ELF-1 (cell line): ENCODE data around the gene SENP6.
"Not testable (repeated sequence)": the region's sequence is repeated elsewhere in the genome, so short reads cannot be mapped to it uniquely, and the experiment has no call there.

Experiments
- DNase-seq: peaks from one replicate; pipeline ENCODE4 v3.0.0-alpha.2; 2016; ENCODE audit warnings: low read depth, low spot score

SENP6 gene

DNA sequence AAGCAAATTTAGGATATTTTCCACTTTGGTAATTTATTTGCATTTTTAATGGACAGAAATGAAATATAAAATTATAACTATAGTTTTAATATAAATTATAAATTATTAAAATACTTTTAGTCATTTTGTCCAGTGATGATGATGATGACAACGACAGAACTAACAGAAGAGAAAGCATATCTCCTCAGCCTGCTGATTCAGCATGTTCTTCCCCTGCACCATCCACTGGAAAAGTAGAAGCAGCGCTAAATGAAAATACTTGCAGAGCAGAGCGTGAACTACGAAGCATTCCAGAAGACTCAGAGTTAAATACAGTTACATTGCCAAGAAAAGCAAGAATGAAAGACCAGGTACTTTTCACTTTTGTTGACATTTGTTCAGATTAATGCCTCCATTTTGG, 64.9 kb downstream of the SENP6 start:
- no peak for DNase-seq

DNA sequence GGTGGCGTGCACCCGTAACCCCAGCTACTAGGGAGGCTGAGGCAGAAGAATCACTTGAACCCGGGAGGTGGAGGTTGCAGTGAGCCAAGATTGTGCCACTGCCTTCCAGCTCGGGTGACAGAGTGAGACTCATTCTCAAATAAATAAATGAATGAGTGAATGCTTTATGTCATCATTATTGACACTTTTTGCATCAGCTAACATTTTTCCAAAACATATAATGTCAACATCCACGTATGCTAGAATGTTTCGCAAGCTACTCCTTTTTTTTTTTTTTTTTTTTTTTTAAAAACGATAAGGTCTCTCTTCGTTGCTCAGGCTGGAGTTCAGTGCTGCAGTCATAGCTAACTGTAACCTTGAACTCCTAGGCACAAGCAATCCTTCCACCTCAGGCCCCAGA, 72.2 kb downstream of the SENP6 start:
- no peak for DNase-seq

DNA sequence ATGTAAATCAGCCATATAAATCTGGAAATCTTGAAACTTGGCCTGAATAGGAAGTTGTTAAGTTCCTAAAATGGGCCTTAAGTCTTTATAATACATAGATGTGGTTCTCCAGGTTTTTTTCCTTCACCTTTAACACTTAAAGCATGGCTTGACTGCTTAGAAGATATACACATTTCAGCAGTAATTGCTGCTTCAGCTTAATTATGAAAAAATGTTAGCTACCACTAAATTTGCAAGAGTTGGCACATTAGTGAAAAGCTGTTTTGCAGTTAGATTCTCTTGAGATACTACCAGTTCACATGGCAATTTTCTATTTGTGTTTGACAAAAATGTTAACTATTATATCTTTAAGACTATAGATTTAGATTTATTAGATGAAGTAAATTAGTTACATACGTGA, 74.7 kb downstream of the SENP6 start:
- no peak for DNase-seq

DNA sequence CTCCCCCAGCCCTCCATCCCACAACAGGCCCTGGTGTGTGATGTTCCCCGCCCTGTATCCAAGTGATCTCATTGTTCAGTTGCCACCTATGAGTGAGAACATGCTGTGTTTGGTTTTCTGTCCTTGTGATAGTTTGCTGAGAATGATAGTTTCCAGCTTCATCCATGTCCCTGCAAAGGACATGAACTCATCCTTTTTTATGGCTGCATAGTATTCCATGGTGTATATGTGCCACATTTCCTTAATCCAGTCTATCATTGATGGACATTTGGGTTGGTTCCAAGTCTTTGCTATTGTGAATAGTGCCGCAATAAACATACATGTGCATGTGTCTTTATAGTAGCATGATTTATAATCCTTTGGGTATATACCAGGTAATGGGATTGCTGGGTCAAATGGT, 80.9 kb downstream of the SENP6 start:
- not testable (repeated sequence) for DNase-seq

DNA sequence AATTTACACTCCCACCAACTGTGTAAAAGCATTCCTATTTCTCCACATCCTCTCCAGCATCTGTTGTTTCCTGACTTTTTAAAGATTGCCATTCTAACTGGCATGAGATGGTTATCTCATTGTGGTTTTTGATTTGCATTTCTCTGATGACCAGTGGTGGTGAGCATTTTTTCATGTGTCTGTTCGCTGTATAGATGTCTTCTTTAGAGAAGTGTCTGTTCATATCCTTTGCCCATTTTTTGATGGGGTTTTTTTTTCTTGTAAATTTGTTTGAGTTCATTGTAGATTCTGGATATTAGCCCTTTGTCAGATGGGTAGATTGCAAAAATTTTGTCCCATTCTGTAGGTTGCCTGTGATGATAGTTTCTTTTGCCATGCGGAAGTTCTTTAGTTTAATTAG, 81.3 kb downstream of the SENP6 start:
- not testable (repeated sequence) for DNase-seq

DNA sequence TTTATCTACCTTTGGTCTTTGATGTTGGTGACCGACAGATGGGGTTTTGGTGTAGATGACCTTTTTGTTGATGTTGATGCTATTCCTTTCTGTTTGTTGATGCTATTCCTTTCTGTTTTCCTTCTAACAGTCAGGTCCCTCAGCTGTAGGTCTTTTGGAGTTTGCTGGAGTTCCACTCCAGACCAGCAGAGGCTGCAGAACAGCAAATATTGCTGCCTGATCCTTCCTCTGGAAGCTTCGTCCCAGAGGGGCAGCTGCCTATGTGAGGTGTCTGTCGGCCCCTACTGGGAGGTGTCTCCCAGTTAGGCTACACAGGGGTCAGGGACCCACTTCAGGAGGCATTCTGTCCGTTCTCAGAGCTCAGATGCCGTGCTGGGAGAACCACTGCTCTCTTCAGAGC, 85.9 kb downstream of the SENP6 start:
- DNase-seq, result peak; percentile 29

DNA sequence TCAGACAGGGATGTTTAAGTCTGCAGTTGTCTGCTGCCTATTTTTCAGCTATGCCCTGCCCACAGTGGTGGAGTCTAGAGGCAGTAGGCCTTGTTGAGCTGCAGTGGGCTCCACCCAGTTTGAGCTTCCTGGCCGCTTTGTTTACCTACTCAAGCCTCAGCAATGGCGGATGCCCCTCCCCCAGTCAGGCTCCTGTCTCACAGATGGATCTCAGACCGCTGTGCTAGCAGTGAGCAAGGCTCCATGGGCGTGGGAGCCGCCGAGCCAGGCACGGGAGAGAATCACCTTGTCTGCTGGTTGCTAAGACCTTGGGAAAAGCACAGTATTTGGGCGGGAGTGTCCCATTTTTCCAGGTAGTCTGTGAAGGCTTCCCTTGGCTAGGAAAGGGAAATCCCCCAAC, 86.3 kb downstream of the SENP6 start:
- peak; percentile 53 for DNase-seq

DNA sequence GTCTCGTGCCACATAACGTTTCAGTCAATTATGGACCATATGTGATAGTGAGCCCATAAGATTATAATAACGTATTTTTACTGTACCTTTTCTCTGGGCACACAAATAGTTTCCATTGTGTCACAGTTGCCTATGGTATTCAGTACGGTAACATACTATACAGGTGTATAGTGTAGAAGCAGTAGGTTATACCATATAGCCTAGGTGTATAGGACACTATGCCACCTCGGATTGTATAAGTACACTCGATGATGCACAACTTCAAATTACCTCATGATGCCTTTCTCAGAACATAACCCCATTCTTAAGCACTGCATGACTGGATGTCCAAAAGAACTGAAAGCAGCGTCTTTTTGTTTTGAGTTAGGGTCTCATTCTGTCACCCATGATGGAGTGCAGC, 87.9 kb downstream of the SENP6 start:
- no peak for DNase-seq

DNA sequence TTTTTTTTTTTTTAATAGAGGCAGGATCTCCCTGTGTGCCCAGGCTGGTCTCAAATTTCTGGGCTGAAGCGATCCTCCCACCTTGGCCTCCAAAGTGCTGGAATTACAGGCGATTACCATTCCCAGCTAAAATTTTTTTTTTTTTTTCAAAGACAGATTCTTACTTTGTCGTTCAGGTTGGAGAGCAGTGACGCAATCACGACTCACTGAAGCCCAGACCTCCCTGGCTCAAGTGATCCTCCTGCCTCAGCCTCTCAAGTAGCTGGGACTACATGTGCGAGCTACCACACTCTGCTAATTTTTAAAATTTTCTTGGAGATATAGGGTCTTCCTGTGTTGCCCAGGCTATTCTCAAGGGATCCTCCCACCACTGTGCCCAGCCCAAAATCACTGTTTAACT, 89.3 kb downstream of the SENP6 start:
- DNase-seq, result no peak

DNA sequence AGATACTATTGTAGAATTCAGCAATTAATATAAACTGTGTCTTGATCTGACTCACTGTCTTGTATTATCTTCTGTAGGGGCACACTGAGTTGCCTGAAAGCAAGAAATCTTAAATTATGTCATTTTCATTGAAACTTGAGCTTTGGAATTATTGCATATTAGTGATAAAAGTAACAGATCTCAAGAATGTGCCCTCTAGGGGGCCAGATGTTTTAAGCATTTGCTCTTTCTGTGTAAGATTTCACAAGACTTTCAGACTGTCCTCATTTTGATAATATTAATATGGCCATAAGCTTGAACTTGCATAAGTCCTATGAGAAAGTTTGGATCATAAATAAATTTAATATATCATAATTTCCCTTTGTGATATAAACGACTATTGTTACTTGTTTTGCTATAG, 91.9 kb downstream of the SENP6 start:
- DNase-seq, result no peak

DNA sequence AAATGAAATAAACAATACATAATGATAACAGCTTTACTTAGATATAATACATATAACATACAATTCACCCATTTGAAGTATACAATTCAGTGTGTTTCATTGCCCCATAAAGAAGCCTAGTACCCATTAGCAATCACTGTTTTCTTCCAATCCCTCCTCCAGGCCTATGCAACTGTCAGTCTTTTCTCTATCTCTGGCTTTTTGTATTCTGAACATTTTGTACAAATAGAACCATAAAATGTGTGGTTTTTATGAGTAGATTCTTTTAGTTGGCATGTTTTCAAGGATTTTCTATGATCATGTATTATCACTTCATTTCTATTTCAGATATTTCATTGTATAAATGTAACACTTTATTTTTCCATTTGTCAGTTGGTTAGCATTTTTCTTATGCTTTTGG, 92.7 kb downstream of the SENP6 start:
- no peak for DNase-seq

DNA sequence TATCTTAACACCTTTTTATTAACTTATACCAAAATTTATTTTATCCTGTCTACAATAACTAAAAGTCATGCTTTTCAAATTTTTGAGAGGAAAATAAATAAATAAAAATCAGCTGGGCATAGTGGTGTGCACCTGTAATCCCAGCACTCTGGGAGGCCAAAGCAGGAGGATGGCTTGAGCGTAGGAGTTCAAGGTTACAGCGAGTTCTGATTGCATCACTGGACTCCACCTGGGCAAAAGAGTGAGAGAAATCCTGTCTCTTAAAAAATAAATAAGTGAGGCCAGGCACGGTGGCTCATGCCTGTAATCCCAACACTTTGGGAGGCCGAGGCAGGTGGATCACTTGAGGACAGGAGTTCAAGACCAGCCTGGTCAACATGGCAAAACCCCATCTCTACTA, 106.7 kb downstream of the SENP6 start:
- DNase-seq, result not testable (repeated sequence)

DNA sequence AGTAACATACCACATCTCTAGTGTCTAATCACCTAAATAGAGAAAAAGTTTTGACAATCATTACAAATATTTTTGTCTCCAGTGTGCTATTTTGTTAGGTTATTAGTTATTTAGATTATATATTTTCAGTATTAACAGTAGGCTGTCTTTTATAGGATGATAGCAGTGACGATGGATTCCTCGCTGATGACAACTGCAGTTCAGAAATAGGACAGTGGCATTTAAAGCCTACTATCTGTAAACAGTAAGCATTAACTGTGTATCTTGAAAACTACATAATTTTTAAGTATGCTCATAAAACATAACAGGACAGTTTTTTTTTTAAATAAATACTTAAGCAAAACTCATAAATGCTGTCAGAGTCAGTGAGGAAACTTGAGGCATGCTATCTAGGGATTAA, 109.5 kb downstream of the SENP6 start:
- DNase-seq, result no peak

DNA sequence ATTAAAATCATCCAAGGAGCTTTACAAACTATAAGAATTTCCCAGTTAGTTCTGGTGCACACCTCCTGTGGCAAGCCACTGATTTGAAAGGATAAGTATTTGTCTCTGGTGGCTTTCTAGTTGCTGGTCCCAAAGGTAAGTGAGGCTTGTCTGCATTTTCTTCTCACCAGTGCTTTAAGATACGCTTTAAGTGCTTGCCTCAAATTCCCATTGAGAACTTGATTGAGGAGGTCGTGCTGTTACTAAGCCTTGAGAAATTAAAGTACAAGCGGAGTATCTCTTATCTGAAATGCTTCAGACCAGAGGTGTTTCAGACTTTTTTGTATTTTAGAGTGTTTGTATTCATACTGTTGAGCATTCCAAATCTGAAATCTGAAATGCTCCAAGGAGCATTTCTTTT, 117.5 kb downstream of the SENP6 start:
- no peak for DNase-seq

DNA sequence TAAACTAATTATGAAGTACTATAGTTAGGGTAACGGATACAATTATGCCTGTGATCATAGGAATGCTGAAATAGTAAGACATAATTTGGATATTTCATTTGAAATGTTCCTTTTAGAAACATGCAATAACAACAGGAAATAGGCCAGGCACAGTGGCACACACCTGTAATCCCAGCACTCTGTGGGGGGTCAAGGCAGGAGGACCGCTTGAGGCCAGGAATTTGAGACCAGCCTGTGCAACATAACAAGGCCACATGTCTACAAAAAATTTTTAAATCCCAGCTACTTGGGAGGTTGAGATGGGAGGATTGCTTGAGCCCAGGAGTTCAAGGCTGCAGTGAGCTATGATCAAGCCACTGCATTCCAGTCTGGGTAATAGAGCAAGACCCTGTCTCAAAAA, 121.7 kb downstream of the SENP6 start:
- DNase-seq, result no peak

DNA sequence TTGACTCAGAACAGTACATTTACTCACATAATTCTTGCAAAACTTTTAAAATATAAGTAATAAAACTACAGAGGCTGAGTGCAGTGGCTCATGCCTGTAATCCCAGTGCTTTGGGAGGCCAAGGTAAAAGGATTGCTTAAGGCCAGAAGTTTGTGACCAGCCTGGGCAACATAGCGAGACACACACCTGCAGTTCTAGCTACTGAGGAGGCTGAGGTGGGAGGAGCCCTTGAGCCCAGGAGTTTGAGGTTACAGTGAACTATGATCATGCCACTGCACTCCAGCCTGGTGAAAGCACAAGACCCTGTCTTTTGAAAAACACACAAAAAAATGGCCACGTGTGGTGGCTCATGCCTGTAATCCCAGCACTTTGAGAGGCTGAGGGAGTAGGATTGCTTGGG, 125.5 kb downstream of the SENP6 start:
- no peak for DNase-seq

DNA sequence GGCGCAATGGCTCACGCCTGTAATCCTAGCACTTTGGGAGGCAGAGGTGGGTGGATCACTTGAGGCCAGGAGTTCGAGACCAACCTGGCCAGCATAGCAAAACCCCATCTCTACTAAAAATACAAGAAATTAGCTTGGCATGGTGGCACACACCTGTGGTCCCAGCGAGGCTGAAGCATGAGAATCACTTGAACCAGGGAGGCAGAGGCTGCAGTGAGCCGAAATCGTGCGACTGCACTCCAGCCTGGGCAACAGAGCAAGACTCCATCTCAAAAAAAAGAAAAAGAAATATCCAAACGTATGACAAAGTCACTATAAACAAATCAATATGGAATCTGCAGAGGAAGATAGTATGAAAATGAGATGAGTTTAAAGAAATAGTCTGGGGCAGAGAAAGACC, 129.3 kb downstream of the SENP6 start:
- not testable (repeated sequence) for DNase-seq

DNA sequence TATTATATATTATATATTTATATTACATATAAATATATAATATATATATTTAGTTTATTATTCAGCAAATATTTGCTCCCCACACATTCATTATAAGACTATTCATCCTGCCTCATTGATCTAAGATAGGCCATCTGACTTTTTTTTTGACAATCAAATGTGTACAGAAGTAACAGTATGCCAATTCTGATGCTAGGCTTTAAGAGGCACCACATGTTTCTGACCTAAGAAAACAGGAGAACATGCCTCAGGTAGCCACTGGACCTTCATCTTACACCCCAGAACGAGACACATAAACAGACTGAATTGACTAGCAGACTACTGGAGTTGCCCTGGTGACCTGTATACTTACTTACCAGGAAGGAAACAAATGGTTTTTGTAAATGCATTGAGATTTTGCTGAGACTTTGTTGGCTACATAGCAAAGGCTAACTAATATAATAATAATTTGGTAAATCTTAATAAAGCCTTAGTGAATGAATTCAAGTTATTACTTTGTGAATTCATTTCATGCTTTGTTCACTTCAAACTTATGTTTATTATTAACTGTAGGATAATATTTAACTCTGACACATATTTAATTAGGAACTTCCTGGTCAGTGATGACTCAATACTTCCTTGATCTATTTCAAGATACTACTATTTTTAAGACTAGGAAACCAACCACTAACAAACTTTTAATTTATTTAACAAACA, 134.0 kb downstream of the SENP6 start:
- DNase-seq, result no peak

DNA sequence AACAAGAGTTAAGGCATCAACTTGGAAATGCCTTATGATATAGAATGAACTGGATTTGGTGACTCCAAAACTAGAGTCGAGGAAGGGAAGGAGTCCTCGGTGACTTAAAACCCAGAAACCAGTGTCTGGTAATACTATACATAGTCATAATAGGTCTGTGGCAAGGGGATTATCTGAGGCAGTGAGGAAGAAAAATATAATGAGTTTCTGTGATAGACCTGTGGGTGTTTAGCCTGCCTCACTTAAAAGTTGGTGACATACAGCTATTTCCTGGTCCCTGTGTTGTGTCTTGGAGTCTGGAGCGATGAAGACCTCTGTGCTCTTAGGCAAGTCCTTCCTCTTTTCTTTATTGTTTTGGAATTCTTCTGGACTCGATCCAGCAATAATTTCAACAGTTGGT, 142.3 kb downstream of the SENP6 start:
- no peak for DNase-seq

DNA sequence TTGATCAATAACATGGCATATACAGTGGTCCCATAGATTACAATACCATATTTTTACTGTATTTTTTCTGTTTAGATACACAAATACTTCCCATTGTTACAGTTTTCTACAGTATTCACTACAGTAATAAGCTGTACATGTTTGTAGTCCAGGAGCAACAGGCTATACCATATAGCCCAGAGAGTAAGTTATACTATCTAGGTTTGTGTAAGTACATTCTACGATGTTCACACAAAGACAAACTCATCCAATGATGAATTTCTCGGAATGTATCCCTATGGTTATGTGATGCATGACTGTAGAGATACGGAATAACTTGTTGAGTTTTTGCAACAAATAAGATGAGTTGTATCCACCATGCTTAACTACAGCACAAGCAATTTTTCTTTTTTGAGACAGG, 143.7 kb downstream of the SENP6 start:
- DNase-seq, result no peak

DNA sequence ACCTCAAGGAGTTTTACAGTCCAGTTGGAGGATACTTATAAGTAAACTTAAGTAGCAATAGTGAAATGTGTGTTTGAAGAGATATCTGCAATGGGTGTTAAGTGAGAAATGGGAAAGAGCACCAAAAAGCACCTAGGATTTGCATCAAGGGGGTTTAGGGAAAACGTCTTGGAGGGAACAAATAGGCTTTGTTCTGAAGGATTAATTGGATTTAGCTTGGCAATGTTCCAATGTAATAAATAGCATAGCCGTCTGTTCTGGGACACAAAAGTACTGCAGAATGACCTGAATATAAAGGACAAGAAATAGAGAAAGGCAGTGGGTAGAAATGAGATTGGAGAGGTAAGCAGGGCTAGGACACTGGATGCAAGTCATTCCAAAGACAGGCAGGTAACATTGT, 144.5 kb downstream of the SENP6 start:
- DNase-seq, result no peak

DNA sequence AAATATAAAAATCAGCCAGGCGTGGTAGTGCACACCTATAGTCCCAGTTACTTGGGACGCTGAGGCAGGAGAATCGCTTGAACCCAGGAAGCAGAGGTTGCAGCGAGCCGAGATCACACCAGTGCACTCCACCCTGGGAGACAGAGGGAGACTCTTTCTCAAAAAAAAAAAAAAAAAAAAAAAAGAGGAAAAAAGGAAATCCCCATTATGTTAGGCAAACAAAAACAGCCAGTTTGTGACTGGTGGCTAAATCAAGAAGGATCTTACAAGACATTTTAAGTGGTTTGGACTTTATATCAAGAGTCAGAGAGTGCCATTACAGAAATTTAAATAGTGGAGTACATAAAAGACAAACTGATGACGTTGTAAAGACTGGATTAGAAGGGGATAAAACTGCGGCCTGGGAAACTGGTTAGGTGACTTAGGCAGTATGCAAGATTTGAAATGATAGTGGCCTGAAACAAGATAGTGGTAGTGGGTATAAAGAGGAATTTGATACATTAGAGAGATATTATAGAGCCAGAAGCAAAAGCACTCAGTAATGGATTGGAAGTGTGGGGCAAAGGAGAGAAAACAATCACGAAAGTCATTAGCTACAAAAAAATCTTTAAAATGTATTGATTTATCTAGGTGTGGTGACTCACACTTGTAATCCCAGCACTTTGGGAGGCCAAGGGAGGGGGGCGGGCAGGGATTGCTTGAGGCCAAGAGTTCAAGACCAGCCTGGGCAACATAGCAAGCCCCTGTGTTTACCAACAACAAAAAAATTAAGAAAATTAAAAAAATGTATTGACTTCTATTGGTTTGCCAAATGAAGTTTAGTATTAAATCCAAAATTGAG, 145.7 kb downstream of the SENP6 start:
- DNase-seq, result peak; percentile 23

DNA sequence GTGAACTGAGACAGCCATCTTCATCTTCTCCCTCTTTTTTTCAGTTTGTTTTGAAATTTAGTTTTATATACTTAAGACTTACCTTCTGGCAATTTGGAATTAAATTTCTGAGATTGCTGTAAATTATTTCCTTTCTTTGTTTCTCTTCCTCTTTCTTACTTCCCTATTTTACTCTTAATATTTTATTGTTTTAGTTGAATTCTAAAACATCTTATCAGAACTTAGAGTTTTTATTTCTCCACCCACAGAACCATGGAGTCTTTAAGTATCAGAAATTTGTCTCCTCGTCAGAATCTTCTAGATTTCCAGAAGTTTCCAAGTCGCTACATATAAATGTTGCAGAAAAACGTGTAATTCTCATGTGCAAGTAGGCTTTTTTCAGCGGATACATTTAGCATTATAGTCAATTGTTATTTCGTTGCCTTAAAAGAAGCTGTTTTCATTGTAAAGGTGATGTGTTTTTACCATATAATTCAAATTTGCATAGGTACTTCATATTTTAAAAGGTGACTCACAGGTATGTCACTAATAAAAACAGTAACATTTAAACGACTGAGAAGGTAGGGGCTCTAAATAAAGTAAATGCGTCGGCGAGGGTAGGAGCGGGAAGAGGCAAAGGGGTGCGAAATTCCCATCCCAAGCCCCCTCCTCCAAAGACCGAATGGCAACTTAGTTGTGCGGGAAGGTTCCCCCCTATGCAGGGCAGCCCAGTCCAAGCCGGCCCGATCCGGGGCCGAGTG, 146.5 kb downstream of the SENP6 start:
- DNase-seq, result no peak
